ENCODE measurements around the gene CD300C. TPM values are rescaled to one million over a fixed set of nuclear protein-coding genes. Genes with fewer than 3 reads are reported as not detected.

The CD300C gene
- total RNA-seq, 1 experiment from 2014 or later: not detected

DNA sequence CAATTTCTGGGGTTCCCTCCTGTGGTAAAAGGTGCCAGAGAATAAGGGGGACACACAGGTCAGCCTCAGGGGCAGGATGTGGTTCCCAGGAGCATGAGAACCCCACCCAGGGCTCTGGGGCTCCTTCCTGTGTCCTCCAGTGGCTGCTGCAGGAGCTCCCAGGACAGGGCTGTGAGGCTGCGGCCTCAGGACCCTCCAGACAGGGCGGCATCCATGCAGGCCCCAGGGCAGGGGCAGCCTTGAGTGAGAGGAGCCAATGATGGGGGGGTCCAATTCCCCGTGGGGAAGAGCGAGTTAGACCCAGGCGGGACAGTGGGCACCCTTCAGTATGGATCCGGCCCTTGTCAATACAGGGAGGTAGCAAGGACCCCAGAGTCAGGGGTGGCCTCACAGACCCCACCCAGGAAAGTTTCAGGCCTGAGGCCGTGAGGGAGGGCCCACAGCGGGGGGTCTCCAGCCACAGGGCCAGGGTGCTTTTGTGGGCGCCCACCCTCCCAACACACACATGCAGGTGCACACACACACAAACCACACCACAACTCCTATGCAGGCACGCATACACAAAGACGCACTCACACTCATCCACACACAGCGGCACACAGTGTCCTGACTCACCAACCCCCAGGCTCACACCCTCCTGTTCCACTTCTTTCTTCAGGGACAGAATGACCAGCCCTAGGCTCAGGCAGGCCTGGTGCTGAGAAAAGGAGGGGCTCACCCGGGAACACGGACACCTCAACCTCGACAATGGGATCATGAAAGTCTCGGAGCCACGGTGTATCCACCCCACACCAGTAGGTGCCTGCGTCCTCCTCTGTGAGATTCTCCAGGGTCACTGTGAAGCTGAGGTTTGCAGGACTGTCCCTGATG lies 1.8 kb downstream of the CD300C start:
- DNase-seq (ENCODE audit: low spot score): no peak
- H3K4me3 ChIP-seq (ENCODE audit: low read depth, low read length, poor library complexity, severe bottlenecking): no peak overlapping the region
- intact Hi-C loops (cut with micrococcal nuclease; ENCODE audit: unreplicated experiment): no loop called here
- H3K9me3 ChIP-seq (ENCODE audit: low read depth, low read length, poor library complexity, severe bottlenecking): no peaks in the 10 kb centered on the region
- H3K27me3 ChIP-seq (replicated peaks; ENCODE audit: insufficient read depth, low read depth, low read length, poor library complexity): peaks cover 3% of the 10 kb centered on the region
- BruUV-seq (replicated peaks): no TSS peak
- H3K4me1 ChIP-seq (ENCODE audit: insufficient read depth, low read length, poor library complexity, severe bottlenecking): no peaks in the 10 kb centered on the region
- no peak overlapping the region for H3K27ac ChIP-seq (ENCODE audit: low read depth, low read length, poor library complexity, severe bottlenecking)
- POLR2A ChIA-PET (ENCODE audit: low non-redundant PET): no interaction called here
- CTCF ChIA-PET: no interaction called here
- TF ChIP-seq, protein P1, sequence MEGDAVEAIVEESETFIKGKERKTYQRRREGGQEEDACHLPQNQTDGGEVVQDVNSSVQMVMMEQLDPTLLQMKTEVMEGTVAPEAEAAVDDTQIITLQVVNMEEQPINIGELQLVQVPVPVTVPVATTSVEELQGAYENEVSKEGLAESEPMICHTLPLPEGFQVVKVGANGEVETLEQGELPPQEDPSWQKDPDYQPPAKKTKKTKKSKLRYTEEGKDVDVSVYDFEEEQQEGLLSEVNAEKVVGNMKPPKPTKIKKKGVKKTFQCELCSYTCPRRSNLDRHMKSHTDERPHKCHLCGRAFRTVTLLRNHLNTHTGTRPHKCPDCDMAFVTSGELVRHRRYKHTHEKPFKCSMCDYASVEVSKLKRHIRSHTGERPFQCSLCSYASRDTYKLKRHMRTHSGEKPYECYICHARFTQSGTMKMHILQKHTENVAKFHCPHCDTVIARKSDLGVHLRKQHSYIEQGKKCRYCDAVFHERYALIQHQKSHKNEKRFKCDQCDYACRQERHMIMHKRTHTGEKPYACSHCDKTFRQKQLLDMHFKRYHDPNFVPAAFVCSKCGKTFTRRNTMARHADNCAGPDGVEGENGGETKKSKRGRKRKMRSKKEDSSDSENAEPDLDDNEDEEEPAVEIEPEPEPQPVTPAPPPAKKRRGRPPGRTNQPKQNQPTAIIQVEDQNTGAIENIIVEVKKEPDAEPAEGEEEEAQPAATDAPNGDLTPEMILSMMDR (conservative IDR thresholded peaks at IDR 0.05; ENCODE audit: low read depth, low read length): no peak
- TF ChIP-seq EZH2 (IDR thresholded peaks at IDR 0.05; ENCODE audit: borderline replicate concordance, low read depth, low read length, poor library complexity, severe bottlenecking): no peak
- no peaks in the 10 kb centered on the region for H3K36me3 ChIP-seq (ENCODE audit: insufficient read depth, low read length, poor library complexity, severe bottlenecking)

DNA sequence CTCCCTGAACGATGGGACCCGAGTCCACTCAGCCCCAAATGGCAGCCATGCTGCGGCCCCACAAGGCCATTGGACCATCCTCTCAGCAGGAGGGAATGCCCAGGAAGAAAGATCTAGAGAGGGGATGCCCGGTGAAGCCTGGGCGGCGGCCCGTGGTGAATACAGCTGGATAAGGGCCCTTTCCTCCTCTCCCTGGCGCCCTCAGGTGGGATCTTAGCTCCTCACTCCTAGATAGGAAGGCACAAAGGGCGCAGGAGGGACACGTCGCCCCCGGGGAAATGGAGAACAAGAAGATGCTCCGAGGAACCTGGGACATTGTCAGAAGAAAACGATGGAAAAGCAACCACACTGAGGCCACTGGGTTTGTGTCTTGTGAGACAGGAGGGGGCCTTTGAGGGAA lies 2.5 kb downstream of the CD300C start:
- intact Hi-C loops (cut with micrococcal nuclease; ENCODE audit: unreplicated experiment): no loop called here
- no peak overlapping the region for H3K27ac ChIP-seq (ENCODE audit: low read depth, low read length, poor library complexity, severe bottlenecking)
- BruUV-seq (replicated peaks): no TSS peak
- no peak for DNase-seq (ENCODE audit: low spot score)
- H3K36me3 ChIP-seq (ENCODE audit: insufficient read depth, low read length, poor library complexity, severe bottlenecking): no peaks in the 10 kb centered on the region
- ChIA-PET POLR2A (ENCODE audit: low non-redundant PET) (no interaction called here), CTCF (no interaction called here)
- no peaks in the 10 kb centered on the region for H3K4me1 ChIP-seq (ENCODE audit: insufficient read depth, low read length, poor library complexity, severe bottlenecking)
- no peaks in the 10 kb centered on the region for H3K9me3 ChIP-seq (ENCODE audit: low read depth, low read length, poor library complexity, severe bottlenecking)
- no peak overlapping the region for H3K4me3 ChIP-seq (ENCODE audit: low read depth, low read length, poor library complexity, severe bottlenecking)
- peaks cover 6% of the 10 kb centered on the region for H3K27me3 ChIP-seq (replicated peaks; ENCODE audit: insufficient read depth, low read depth, low read length, poor library complexity)
- TF ChIP-seq EZH2 (IDR thresholded peaks at IDR 0.05; ENCODE audit: borderline replicate concordance, low read depth, low read length, poor library complexity, severe bottlenecking): no peak
- TF ChIP-seq, protein P1 (conservative IDR thresholded peaks at IDR 0.05; ENCODE audit: low read depth, low read length): no peak

DNA sequence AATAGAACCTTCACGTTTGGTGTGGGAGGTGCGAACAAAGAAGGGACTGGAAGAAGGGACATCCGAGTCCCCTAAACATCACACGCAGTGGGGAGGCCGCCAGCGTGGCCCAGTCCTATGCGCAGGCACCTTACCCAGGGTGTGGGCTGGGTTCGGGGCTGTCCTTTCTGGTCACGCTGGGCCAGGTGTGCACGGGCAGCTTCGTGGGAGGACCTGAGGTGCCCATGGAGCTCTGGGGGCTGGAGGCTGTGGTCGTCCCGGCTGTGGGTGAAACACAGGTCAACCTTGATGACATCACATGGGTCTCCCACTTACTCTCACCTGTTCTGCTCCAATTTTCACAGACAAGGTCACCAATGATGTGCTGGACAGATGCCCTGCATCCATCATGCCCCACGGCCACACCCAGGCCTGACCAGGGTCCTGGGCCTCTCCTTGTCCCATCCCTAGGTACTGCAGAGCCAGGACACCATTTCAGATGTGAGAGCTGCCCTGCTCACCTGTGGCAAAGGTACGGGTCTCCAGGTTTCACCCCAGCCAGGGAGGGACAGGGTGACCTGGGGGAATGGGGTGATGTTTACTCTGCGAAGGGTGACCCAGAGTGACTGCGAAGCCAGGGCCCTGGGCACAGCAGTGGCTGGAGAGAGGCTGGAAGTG lies 3.1 kb downstream of the CD300C start:
- intact Hi-C loops (cut with micrococcal nuclease; ENCODE audit: unreplicated experiment): no loop called here
- Histone ChIP-seq H3K27me3 (replicated peaks; ENCODE audit: insufficient read depth, low read depth, low read length, poor library complexity) (peaks cover 12% of the 10 kb centered on the region), H3K36me3 (ENCODE audit: insufficient read depth, low read length, poor library complexity, severe bottlenecking) (no peaks in the 10 kb centered on the region), H3K9me3 (ENCODE audit: low read depth, low read length, poor library complexity, severe bottlenecking) (no peaks in the 10 kb centered on the region), H3K4me3 (ENCODE audit: low read depth, low read length, poor library complexity, severe bottlenecking) (no peak overlapping the region), H3K4me1 (ENCODE audit: insufficient read depth, low read length, poor library complexity, severe bottlenecking) (no peaks in the 10 kb centered on the region), H3K27ac (ENCODE audit: low read depth, low read length, poor library complexity, severe bottlenecking) (no peak overlapping the region)
- DNase-seq (ENCODE audit: low spot score): no peak
- no TSS peak for BruUV-seq (replicated peaks)
- ChIA-PET CTCF (no interaction called here), POLR2A (ENCODE audit: low non-redundant PET) (no interaction called here)
- TF ChIP-seq, protein P1 (conservative IDR thresholded peaks at IDR 0.05; ENCODE audit: low read depth, low read length): no peak
- TF ChIP-seq EZH2 (IDR thresholded peaks at IDR 0.05; ENCODE audit: borderline replicate concordance, low read depth, low read length, poor library complexity, severe bottlenecking): no peak
